Neural cell (in vitro differentiated cells): ENCODE data around the gene TNRC6C. TPM values are rescaled to one million over a fixed set of nuclear protein-coding genes. Genes with fewer than 3 reads are reported as not detected.

Experiments
- H2AFZ ChIP-seq: fragments of 200-600, 300-800 bp; sonication (generic), shearing (Covaris generic); 2 replicates; pipeline ENCODE4 v1.6.0; 2014; ENCODE audit warnings: low read depth, mild to moderate bottlenecking, antibody characterized with exemption, low read length, moderate library complexity
- H3F3A ChIP-seq: fragments of 200-600 bp; shearing (Covaris generic); 2 replicates; pipeline ENCODE4 v1.6.1; 2016; ENCODE audit warnings: mild to moderate bottlenecking, moderate library complexity, mixed read lengths, antibody characterized with exemption, low read length; ENCODE audit not compliant: insufficient read depth, poor library complexity, severe bottlenecking
- H3K27ac ChIP-seq: fragments of 200-600, 300-800 bp; sonication (generic), shearing (Covaris generic); 2 replicates; pipeline ENCODE4 v1.5.1; 2014; ENCODE audit warnings: mild to moderate bottlenecking, low read length, moderate library complexity
- H3K27me3 ChIP-seq: fragments of 300-800, 200-600 bp; sonication (generic), shearing (Covaris generic); 2 replicates; pipeline ENCODE4 v1.6.0; 2014; ENCODE audit warnings: mild to moderate bottlenecking, low read depth, low read length, moderate library complexity; ENCODE audit not compliant: insufficient read depth
- H3K36me3 ChIP-seq: fragments of 300-800, 200-600 bp; sonication (generic), shearing (Covaris generic); 2 replicates; pipeline ENCODE4 v1.5.1; 2014; ENCODE audit warnings: mild to moderate bottlenecking, antibody characterized with exemption, low read length, moderate library complexity; ENCODE audit not compliant: insufficient read depth
- H3K4me2 ChIP-seq: fragments of 300-800, 200-600 bp; sonication (generic), shearing (Covaris generic); 2 replicates; pipeline ENCODE4 v1.6.0; 2014; ENCODE audit warnings: mild to moderate bottlenecking, low read length
- H3K4me3 ChIP-seq: fragments of 300-800, 200-600 bp; sonication (generic), shearing (Covaris generic); 2 replicates; pipeline ENCODE4 v1.5.1; 2014; ENCODE audit warnings: mild to moderate bottlenecking, low read length, moderate library complexity
- H3K79me2 ChIP-seq: fragments of 200-600 bp; shearing (Covaris generic); replicated peaks from 2 replicates; pipeline ENCODE4 v1.6.0; 2014; ENCODE audit warnings: mild to moderate bottlenecking, low read length, moderate library complexity; ENCODE audit not compliant: insufficient read depth
- H3K9ac ChIP-seq: fragments of 300-800, 200-600 bp; sonication (generic), shearing (Covaris generic); 2 replicates; pipeline ENCODE4 v1.6.1; 2016; ENCODE audit warnings: mild to moderate bottlenecking, low read length, mixed read lengths
- H3K9me2 ChIP-seq: fragments of 200-600 bp; shearing (Covaris generic); 2 replicates; pipeline ENCODE4 v1.6.1; 2016; ENCODE audit warnings: mild to moderate bottlenecking, low read length, mixed read lengths; ENCODE audit not compliant: insufficient read depth
- H3K9me3 ChIP-seq: fragments of 200-600, 300-800 bp; sonication (generic), shearing (Covaris generic); 2 replicates; pipeline ENCODE4 v1.6.1; 2016; ENCODE audit warnings: mild to moderate bottlenecking, mixed run types, low read length, moderate library complexity, mixed read lengths
- H4K20me1 ChIP-seq: fragments of 200-600 bp; shearing (Covaris generic); 2 replicates; pipeline ENCODE4 v1.6.1; 2016; ENCODE audit warnings: mild to moderate bottlenecking, mixed run types; ENCODE audit not compliant: insufficient read depth
- EP300 ChIP-seq: fragments of 450-650 bp; conservative IDR thresholded peaks from 2 replicates; pipeline ENCODE4 v1.6.1; 2014; ENCODE audit warnings: antibody characterized with exemption, mild to moderate bottlenecking, moderate library complexity; ENCODE audit not compliant: poor library complexity, severe bottlenecking
- EZH2 ChIP-seq: fragments of 200-600, 300-800 bp; shearing (Covaris generic), sonication (generic); IDR thresholded peaks from 2 replicates; pipeline ENCODE4 v1.6.1; 2014; ENCODE audit warnings: antibody characterized with exemption, low read length, borderline replicate concordance, mild to moderate bottlenecking; ENCODE audit not compliant: insufficient read depth, poor library complexity, severe bottlenecking
- MXI1 ChIP-seq: fragments of 450-650 bp; conservative IDR thresholded peaks from 2 replicates; pipeline ENCODE4 v1.6.1; 2014; ENCODE audit warnings: antibody characterized with exemption, mild to moderate bottlenecking; ENCODE audit not compliant: poor library complexity, severe bottlenecking
- POLR2AphosphoS5 ChIP-seq: IDR thresholded peaks from 2 replicates; pipeline ENCODE4 v1.6.1; 2012
- RAD21 ChIP-seq: fragments of 450-650 bp; conservative IDR thresholded peaks from 2 replicates; pipeline ENCODE4 v1.6.1; 2014; ENCODE audit warnings: antibody characterized with exemption, mild to moderate bottlenecking, moderate library complexity
- SMC3 ChIP-seq: fragments of 450-650 bp; conservative IDR thresholded peaks from 2 replicates; pipeline ENCODE4 v1.6.1; 2014; ENCODE audit warnings: antibody characterized with exemption, mild to moderate bottlenecking, moderate library complexity; ENCODE audit not compliant: poor library complexity
- TAF1 ChIP-seq: IDR thresholded peaks from 2 replicates; pipeline ENCODE4 v1.6.1; 2012; ENCODE audit warnings: low read depth
- polyA plus RNA-seq: library from polyadenylated mRNA; depleted of rRNA; stranded (reverse); fragments of >200 nt; gene quantifications from 2 replicates; pipeline ENCODE4 v1.2.3, GENCODE V29; 2014
- TF ChIP-seq, protein P1 (sequence below): fragments of 450-650 bp; IDR thresholded peaks from 2 replicates; pipeline ENCODE4 v1.5.1; 2014; ENCODE audit warnings: antibody characterized with exemption, mild to moderate bottlenecking, moderate library complexity; ENCODE audit not compliant: poor library complexity, severe bottlenecking
- TF ChIP-seq, protein P2 (sequence below): IDR thresholded peaks from 2 replicates; pipeline ENCODE4 v1.6.1; 2012; ENCODE audit warnings: borderline replicate concordance

TNRC6C gene
- polyA plus RNA-seq, 1 donor from 2014 or later = 15.4 TPM

DNA sequence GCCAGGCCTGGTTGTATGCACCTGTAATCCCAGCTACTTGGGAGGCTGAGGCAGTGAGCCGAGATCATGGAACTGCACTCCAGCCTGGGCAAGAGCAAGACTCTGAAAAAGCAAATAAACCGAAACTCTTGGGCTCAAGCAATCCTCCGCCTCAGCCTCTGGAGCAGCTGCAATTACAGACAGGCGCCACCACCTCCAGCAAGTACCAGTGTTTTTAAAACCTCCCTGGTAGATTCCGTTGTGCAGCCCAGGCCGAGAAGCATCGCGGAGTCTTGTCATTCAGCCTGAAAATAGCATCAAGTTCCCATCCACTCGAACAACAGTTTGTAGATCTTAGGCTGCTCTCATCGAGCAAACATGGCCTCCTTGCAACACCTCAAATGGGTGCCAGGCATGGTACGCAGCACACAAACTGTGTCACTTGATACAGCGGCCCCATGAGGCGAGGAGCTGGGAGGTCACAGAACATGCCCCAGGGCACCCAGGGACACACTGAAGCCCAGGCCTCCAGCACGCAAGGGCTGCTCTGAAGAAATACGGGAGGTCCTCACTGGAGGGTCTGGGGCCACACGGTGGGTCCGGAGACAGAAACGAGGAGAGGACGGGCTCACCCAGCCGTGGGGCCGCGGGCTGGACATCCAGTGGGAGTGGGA is 152.0 kb downstream of the TNRC6C start:
- Histone ChIP-seq H3K9me2 (no peaks in the 10 kb centered on the region), H3K27me3 (no peaks in the 10 kb centered on the region), H3K9me3 (no peaks in the 10 kb centered on the region), H3K4me3 (no peak overlapping the region), H4K20me1 (no peaks in the 10 kb centered on the region), H3K27ac (no peak overlapping the region), H3K9ac (no peak overlapping the region), H3F3A (no peaks in the 10 kb centered on the region), H3K4me2 (no peak overlapping the region), H2AFZ (no peak overlapping the region), H3K36me3 (peaks cover 4% of the 10 kb centered on the region), H3K79me2 (no peaks in the 10 kb centered on the region)
- TF ChIP-seq TAF1 (no peak), RAD21 (no peak), EP300 (no peak), POLR2AphosphoS5 (no peak), EZH2 (no peak), MXI1 (no peak), SMC3 (no peak)
- TF ChIP-seq, protein P1, sequence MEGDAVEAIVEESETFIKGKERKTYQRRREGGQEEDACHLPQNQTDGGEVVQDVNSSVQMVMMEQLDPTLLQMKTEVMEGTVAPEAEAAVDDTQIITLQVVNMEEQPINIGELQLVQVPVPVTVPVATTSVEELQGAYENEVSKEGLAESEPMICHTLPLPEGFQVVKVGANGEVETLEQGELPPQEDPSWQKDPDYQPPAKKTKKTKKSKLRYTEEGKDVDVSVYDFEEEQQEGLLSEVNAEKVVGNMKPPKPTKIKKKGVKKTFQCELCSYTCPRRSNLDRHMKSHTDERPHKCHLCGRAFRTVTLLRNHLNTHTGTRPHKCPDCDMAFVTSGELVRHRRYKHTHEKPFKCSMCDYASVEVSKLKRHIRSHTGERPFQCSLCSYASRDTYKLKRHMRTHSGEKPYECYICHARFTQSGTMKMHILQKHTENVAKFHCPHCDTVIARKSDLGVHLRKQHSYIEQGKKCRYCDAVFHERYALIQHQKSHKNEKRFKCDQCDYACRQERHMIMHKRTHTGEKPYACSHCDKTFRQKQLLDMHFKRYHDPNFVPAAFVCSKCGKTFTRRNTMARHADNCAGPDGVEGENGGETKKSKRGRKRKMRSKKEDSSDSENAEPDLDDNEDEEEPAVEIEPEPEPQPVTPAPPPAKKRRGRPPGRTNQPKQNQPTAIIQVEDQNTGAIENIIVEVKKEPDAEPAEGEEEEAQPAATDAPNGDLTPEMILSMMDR = no peak
- TF ChIP-seq, protein P2, sequence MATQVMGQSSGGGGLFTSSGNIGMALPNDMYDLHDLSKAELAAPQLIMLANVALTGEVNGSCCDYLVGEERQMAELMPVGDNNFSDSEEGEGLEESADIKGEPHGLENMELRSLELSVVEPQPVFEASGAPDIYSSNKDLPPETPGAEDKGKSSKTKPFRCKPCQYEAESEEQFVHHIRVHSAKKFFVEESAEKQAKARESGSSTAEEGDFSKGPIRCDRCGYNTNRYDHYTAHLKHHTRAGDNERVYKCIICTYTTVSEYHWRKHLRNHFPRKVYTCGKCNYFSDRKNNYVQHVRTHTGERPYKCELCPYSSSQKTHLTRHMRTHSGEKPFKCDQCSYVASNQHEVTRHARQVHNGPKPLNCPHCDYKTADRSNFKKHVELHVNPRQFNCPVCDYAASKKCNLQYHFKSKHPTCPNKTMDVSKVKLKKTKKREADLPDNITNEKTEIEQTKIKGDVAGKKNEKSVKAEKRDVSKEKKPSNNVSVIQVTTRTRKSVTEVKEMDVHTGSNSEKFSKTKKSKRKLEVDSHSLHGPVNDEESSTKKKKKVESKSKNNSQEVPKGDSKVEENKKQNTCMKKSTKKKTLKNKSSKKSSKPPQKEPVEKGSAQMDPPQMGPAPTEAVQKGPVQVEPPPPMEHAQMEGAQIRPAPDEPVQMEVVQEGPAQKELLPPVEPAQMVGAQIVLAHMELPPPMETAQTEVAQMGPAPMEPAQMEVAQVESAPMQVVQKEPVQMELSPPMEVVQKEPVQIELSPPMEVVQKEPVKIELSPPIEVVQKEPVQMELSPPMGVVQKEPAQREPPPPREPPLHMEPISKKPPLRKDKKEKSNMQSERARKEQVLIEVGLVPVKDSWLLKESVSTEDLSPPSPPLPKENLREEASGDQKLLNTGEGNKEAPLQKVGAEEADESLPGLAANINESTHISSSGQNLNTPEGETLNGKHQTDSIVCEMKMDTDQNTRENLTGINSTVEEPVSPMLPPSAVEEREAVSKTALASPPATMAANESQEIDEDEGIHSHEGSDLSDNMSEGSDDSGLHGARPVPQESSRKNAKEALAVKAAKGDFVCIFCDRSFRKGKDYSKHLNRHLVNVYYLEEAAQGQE = no peak

DNA sequence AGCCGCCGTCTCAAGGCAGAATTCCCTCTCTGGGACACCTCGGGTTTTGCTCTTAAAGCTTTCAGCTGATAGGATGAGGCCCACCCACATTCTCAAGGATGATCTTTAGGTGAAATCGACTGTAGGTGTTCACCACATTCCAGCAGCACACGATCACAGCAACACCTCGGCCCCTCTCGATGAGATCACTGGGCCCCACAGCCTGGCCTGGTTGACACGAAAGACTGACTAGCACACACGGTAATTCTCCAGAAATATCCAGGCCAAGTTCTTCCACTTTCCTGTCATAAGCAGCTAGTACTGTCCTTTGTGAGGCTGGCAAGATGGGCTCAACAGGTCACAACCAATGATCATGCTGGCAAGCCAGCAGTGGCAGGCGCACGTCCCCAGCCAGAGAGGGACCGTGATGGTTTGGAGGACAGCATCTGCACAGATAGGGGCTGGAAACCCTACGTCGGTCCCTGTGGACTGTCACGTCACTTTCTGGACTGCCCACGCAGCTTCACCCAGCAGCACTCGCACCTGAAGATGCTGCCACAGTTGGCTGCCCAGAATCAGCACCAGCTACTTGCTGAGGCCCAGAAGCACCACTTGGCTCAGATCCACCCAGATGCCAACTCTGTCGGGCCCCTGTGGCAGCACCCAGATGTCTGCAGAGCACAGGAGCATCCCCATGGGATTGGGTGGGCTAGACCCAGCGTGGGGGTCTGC is 152.7 kb downstream of the TNRC6C start:
- Histone ChIP-seq H3K4me2 (no peak overlapping the region), H2AFZ (no peak overlapping the region), H3K9ac (no peak overlapping the region), H3K9me2 (no peaks in the 10 kb centered on the region), H3K36me3 (peaks cover 4% of the 10 kb centered on the region), H3K4me3 (no peak overlapping the region), H4K20me1 (no peaks in the 10 kb centered on the region), H3K27me3 (no peaks in the 10 kb centered on the region), H3K27ac (no peak overlapping the region), H3K9me3 (no peaks in the 10 kb centered on the region), H3F3A (no peaks in the 10 kb centered on the region), H3K79me2 (no peaks in the 10 kb centered on the region)
- TF ChIP-seq POLR2AphosphoS5 = peak; percentile 31
- TF ChIP-seq, protein P2 = no peak
